Fibroblast of lung (primary cell): ENCODE measurements around the gene CDH5.

Source experiments
- EZH2 ChIP-seq: IDR thresholded peaks from 2 replicates; pipeline ENCODE4 v1.5.1; 2012; ENCODE audit warnings: low read length, control low read depth, mild to moderate bottlenecking; ENCODE audit errors: missing control alignments
- TF ChIP-seq, protein P1 (sequence below), 2 donors: IDR thresholded peaks in 1 of 2; conservative IDR thresholded peaks in 1 of 2; 1 replicate in 1 of 2; 2 replicates in 1 of 2; pipeline ENCODE4 v1.5.1; 2011 to 2012; ENCODE audit warnings: low read length in 2 of 2, control low read depth in 1 of 2, inconsistent platforms in 1 of 2, low read depth in 1 of 2, mild to moderate bottlenecking in 1 of 2

DNA sequence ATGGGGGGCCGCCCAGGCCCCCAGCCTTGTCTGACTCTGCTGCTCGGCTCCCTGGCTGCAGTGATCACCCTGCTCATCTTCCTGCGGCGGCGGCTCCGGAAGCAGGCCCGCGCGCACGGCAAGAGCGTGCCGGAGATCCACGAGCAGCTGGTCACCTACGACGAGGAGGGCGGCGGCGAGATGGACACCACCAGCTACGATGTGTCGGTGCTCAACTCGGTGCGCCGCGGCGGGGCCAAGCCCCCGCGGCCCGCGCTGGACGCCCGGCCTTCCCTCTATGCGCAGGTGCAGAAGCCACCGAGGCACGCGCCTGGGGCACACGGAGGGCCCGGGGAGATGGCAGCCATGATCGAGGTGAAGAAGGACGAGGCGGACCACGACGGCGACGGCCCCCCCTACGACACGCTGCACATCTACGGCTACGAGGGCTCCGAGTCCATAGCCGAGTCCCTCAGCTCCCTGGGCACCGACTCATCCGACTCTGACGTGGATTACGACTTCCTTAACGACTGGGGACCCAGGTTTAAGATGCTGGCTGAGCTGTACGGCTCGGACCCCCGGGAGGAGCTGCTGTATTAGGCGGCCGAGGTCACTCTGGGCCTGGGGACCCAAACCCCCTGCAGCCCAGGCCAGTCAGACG, 36.2 kb downstream of the CDH5 start:
- TF ChIP-seq, protein P1, sequence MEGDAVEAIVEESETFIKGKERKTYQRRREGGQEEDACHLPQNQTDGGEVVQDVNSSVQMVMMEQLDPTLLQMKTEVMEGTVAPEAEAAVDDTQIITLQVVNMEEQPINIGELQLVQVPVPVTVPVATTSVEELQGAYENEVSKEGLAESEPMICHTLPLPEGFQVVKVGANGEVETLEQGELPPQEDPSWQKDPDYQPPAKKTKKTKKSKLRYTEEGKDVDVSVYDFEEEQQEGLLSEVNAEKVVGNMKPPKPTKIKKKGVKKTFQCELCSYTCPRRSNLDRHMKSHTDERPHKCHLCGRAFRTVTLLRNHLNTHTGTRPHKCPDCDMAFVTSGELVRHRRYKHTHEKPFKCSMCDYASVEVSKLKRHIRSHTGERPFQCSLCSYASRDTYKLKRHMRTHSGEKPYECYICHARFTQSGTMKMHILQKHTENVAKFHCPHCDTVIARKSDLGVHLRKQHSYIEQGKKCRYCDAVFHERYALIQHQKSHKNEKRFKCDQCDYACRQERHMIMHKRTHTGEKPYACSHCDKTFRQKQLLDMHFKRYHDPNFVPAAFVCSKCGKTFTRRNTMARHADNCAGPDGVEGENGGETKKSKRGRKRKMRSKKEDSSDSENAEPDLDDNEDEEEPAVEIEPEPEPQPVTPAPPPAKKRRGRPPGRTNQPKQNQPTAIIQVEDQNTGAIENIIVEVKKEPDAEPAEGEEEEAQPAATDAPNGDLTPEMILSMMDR (conservative IDR thresholded peaks at IDR 0.05 in 1 of 2, IDR thresholded peaks at IDR 0.05 in 1 of 2; ENCODE audit: low read depth in 1 of 2, low read length in 2 of 2): no peak
- TF ChIP-seq EZH2: no peak
